ENCODE data around the gene PTPN20.
"Not testable (repeated sequence)": the region's sequence is repeated elsewhere in the genome, so short reads cannot be mapped to it uniquely, and the experiment has no call there.

PTPN20 gene

DNA sequence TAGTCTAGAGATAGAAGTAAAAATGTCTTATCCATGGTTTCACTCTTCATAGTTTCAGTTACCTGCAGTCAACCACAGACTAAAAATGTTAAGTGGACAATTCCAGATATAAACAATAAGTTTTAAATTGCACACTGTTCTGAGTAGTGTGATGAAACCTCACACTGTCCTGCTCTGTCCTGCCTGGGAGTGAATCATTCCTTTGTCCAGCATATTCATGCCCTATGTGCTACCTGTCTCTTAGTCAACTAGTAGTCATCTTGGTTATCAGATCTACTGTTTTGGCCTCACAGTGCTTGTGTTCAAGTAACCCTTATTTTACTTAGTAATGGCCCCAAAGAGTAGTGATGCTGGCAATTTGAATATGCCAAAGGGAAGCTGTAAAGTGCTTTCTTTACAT is 49.5 kb downstream of the PTPN20 start:
- DNase-seq (ENCODE audit: low spot score): not testable (repeated sequence)

- not testable (repeated sequence) for DNase-seq (ENCODE audit: low spot score)
These were observed 52.1 kb downstream of the PTPN20 start for GRCh38 chr10:46963356-46963755.

GRCh38 chr10:46967013-46967412 is 55.8 kb downstream of the PTPN20 start:
- DNase-seq (ENCODE audit: low spot score): not testable (repeated sequence)

DNA sequence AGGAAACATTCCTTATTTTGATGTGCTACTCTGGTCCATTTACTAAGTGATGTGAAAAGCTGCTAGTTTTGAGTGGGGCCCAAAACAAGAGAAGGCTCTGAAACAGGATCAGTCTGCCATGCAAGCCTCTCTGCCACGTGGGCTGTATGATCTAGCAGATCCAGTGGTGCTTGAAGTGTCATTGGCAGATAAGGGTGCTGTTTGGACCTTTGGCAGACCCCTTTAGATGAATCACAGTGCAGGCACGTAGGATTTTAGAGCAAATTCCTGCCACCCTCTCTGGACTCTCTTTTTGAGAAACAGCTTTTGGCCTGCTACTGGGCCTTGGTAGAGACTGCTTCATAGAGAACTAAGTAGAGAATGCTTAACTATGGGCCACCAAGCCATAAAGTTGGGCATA is 69.0 kb downstream of the PTPN20 start:
- not testable (repeated sequence) for DNase-seq (ENCODE audit: low spot score)

DNA sequence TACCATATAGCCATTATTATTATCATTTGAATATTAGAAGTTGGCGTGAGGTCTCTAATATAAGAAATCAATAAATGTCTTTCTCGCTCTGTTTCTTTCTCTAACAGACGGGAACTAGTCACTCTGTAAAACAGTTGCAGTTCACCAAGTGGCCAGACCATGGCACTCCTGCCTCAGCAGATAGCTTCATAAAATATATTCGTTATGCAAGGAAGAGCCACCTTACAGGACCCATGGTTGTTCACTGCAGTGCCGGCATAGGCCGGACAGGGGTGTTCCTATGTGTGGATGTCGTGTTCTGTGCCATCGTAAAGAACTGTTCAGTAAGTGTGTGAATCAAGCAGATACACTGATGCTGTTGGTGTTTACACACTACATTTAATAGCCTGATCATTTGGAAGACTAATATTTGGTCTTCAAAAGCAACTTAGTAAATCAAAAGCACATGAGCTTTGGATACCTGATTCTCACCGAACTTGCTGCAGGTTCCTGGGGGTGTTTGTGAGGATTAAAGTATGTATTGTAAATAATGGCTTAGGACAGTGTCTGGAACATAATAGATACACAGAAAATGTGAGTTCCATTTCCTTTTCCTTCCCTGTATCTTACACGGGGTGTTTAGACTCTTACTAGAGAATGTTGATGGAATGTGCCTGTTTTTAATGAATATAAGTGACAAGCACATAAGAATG is 76.2 kb downstream of the PTPN20 start:
- DNase-seq (ENCODE audit: low spot score): not testable (repeated sequence)

DNA sequence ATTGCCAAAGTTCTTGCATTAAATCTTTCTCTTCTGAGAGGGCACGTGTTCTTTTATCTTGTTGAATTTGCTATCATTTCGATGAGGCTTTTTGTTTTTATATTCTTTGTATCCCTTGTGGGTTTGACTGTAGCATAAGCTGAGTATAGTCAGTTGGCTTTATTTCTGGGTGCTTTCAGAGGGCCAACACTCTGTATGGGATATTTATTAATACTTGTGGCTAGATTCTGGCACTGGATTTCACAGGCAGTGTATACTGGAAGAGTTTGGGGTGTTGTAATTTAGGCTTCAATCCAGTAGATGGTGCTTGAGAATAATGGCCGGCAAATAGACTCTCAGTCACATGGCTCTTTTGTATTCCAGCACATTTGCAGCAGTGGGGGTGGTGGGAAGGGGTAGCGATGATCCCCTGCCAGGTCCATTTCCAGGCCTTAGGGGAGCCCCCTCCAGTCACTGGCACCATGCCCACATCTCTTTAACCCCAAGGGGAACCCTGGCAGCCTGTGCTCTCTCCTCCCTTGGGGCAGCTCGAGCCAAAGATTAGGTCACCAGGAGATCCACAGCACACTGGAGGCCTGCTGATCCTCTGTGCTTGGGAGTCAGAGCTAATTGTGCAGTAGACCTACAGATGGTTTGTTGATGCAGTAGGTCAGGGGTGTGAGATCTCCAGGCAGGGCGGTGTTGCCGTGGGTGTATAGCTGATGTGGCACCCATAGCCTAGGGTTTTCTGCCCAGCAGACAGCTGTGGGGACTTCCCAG is 81.8 kb downstream of the PTPN20 start:
- DNase-seq (ENCODE audit: low spot score): peak; percentile 39

DNA sequence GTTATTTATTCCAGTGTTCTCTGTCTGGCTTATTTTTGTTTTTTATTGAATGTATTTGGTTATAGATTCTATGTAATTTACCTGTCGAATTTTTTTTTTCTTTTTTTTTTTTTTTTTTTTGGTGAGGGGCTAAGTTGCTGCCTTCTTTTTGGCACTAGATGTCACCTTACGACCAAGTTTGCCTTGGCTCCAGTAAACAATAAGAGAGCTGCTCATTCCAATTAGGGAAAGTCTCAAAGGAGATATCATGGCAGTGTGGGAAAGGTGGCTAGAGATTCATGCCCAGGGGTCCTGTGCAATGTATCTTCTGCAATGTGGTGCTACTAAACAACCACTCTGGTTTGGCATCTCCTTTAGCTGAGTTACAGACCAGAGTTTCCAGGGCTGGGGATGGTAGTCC is 84.0 kb downstream of the PTPN20 start:
- DNase-seq (ENCODE audit: low spot score): no peak

GRCh38 chr10:46998192-46998591 is 87.0 kb downstream of the PTPN20 start:
- DNase-seq (ENCODE audit: low spot score): no peak

GRCh38 chr10:46998595-46998994 is 87.4 kb downstream of the PTPN20 start:
- no peak for DNase-seq (ENCODE audit: low spot score)

DNA sequence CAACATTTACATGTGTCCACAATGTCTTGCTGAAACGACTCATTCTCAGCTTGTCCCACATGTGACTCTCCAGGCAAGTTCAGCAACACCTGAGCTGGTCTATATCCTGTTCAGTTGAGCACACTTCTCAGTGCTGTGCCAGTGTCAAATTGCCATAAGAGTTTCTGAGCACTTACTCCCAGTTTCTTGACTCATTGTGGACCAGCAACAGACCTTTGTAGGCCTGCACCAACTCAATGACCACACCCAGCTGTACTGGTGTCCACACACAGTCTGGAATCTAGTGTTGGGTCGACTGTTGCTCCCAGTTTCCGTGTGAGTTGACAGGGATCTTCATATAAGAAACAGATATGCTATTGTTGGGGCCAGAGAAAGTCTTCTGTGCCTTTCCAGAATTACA is 88.0 kb downstream of the PTPN20 start:
- no peak for DNase-seq (ENCODE audit: low spot score)

GRCh38 chr10:47008769-47009168 is 97.5 kb downstream of the PTPN20 start:
- no peak for DNase-seq (ENCODE audit: low spot score)

DNA sequence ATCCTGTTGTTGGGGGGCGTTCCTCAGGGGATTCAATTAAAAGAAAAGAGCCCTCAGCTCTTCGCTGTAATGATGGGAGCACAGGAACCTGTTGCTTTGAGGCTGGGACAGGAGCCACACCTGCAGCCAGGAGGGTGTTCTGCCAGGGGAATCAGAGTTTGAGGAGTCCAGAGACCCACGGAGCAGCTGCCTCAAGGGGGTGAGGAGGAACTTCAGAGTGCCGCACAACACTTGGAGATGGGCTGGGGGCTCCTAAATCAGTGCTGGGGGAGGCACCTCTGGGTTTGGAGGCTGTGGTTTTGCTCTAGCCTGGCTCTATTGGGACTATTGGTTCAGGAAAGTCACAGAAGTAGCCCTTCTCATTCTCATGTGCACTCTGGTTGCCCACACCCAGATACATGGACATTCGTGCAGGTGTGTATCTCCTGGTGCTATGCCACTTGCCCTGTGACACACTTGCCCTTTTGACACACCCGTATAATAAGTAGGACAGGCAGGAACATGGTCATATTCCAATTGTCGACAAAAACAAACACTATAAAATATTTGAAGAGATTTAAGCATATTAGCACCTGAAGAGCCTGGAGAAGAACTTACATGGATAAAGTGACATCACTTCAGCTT is 98.1 kb downstream of the PTPN20 start:
- DNase-seq (ENCODE audit: low spot score): no peak

GRCh38 chr10:47010036-47010435 is 98.8 kb downstream of the PTPN20 start:
- DNase-seq (ENCODE audit: low spot score): no peak

GRCh38 chr10:47012214-47012613 is 101.0 kb downstream of the PTPN20 start:
- no peak for DNase-seq (ENCODE audit: low spot score)

DNA sequence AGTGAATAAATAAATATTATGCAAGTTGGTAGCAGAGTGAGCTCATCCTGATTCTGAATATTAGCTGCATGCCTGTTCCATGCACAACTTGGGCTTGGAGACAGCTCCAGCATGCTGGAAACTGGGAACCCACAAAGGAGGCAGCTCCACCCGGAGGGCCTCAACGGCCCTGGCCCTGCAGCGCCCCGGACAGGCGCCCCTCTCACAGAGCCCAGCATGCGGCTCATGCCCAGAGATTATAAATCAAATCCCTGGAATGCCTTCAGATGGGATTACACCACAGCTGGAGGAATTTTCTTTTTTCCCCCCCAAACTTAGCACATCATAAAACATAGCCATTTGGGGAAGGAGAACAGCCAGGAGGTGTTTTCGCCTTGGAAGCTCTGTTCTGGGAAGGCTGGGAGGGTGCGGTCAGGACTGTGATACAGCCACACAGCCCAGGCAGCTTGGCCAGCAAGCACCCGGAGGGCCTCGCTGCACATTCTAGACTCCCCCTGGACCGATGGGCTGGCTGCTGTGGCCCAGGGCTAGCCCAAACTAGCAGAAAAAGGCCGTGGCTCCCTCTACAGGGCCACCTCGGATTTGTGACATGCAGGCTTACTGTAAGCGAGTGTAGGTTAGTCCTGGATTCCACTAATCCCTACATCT is 102.4 kb downstream of the PTPN20 start:
- no peak for DNase-seq (ENCODE audit: low spot score)

- DNase-seq (ENCODE audit: low spot score): no peak
These were observed 104.2 kb downstream of the PTPN20 start for GRCh38 chr10:47015404-47015803.

GRCh38 chr10:47016564-47016963 is 105.3 kb downstream of the PTPN20 start:
- DNase-seq (ENCODE audit: low spot score): no peak

GRCh38 chr10:47018026-47018735 is 107.0 kb downstream of the PTPN20 start:
- DNase-seq (ENCODE audit: low spot score): no peak

- DNase-seq (ENCODE audit: low spot score): no peak
These were observed 108.2 kb downstream of the PTPN20 start for GRCh38 chr10:47019155-47020145.

GRCh38 chr10:47020471-47020870 is 109.2 kb downstream of the PTPN20 start:
- DNase-seq (ENCODE audit: low spot score): peak; percentile 87

GRCh38 chr10:47021850-47022249 is 110.6 kb downstream of the PTPN20 start:
- no peak for DNase-seq (ENCODE audit: low spot score)
